ENCODE results near the gene TCF7.

TCF7 gene

GRCh38 chr5:134133188-134133994 lies 18.9 kb downstream of the TCF7 start:
- H3K27ac ChIP-seq = no peak overlapping the region
- no peak for TF ChIP-seq ZFX (IDR thresholded peaks at IDR 0.05; ENCODE audit: borderline replicate concordance)
- no peak for TF ChIP-seq CTCF (IDR thresholded peaks at IDR 0.05)

GRCh38 chr5:134133995-134134541 lies 19.6 kb downstream of the TCF7 start:
- no peak for TF ChIP-seq ZFX (IDR thresholded peaks at IDR 0.05; ENCODE audit: borderline replicate concordance)
- TF ChIP-seq CTCF (IDR thresholded peaks at IDR 0.05) = no peak
- no peak overlapping the region for H3K27ac ChIP-seq

GRCh38 chr5:134135091-134135655 lies 20.7 kb downstream of the TCF7 start:
- no peak for TF ChIP-seq CTCF (IDR thresholded peaks at IDR 0.05)
- no peak for TF ChIP-seq ZFX (IDR thresholded peaks at IDR 0.05; ENCODE audit: borderline replicate concordance)
- no peak overlapping the region for H3K27ac ChIP-seq

- TF ChIP-seq ZFX (IDR thresholded peaks at IDR 0.05; ENCODE audit: borderline replicate concordance) = no peak
- no peak for TF ChIP-seq CTCF (IDR thresholded peaks at IDR 0.05)
- H3K27ac ChIP-seq = no peak overlapping the region
Measured at GRCh38 chr5:134136221-134136631, 21.7 kb downstream of the TCF7 start.

- H3K27ac ChIP-seq = no peak overlapping the region
- TF ChIP-seq ZFX (IDR thresholded peaks at IDR 0.05; ENCODE audit: borderline replicate concordance) = no peak
- TF ChIP-seq CTCF (IDR thresholded peaks at IDR 0.05) = no peak
Measured at GRCh38 chr5:134136771-134137170, 22.3 kb downstream of the TCF7 start.

GRCh38 chr5:134138416-134139376 lies 24.2 kb downstream of the TCF7 start:
- no peak overlapping the region for H3K27ac ChIP-seq
- TF ChIP-seq CTCF (IDR thresholded peaks at IDR 0.05) (no peak), ZFX (IDR thresholded peaks at IDR 0.05; ENCODE audit: borderline replicate concordance) (no peak)

All from 22Rv1 (cell line).